ENCODE measurements around the gene AKT3. TPM values are rescaled to one million over a fixed set of nuclear protein-coding genes. Genes with fewer than 3 reads are reported as not detected.

Gene AKT3
- total and polyA plus RNA-seq, 2 experiments from 2014 or later: 4.5 to 18.5 TPM

DNA sequence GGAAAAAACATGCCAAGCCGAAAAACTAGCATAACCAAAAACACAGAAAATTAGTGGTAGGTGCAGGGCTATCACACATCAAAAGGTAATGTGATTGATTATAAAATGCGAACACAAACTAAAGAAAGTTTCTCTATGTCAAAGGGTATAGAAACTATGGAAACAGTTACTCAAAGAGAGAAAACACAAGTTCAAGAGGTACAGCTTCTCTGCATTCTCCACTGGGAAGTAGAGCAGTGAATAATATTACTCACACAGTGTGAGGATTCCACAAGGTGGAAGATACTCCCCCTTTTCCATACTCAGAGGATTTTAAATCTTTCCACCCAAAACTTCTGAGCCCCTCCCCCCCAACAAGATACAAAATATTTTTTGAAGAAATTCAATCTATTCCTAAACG is 18.6 kb downstream of the AKT3 start (continued):
- TF ChIP-seq, protein P1, sequence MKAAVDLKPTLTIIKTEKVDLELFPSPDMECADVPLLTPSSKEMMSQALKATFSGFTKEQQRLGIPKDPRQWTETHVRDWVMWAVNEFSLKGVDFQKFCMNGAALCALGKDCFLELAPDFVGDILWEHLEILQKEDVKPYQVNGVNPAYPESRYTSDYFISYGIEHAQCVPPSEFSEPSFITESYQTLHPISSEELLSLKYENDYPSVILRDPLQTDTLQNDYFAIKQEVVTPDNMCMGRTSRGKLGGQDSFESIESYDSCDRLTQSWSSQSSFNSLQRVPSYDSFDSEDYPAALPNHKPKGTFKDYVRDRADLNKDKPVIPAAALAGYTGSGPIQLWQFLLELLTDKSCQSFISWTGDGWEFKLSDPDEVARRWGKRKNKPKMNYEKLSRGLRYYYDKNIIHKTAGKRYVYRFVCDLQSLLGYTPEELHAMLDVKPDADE (IDR thresholded peaks at IDR 0.05): no peak
- no peak for TF ChIP-seq POLR2AphosphoS5 (IDR thresholded peaks at IDR 0.05; ENCODE audit: low read depth)

DNA sequence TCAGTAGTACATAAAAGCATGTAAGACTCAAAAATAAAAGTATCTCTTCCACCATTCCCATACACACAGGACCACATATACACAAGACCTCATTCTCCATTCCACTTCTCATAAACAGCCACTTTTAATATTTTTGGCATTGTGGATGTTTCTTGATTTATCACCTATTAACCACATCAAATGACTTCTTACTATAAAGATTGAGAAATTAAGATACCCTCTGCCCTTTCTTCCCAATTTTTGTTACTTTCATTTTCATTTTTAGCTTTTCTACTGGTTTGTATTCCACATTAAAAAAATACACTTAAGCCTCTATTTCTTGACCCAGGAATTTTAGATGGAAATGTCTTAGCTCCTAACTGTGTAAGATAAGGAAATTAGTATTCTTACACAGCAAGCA is 22.8 kb downstream of the AKT3 start:
- H3K4me1 Mint-ChIP-seq: no peaks in the 10 kb centered on the region
- peaks cover 13% of the 10 kb centered on the region for H3K36me3 Mint-ChIP-seq (ENCODE audit: low read depth)
- peaks cover under 1% of the 10 kb centered on the region; the same call in 2 of the 3 replicates for H3K9me3 Mint-ChIP-seq
- H4K20me1 ChIP-seq (replicated peaks; ENCODE audit: insufficient read depth): no peaks in the 10 kb centered on the region
- no peak overlapping the region for H3K27ac Mint-ChIP-seq
- no peak overlapping the region for H3K4me3 ChIP-seq
- no peaks in the 10 kb centered on the region for H3K27me3 ChIP-seq (ENCODE audit: insufficient read depth)
- H3K4me3 Mint-ChIP-seq: no peak overlapping the region
- no peaks in the 10 kb centered on the region for H3K9me2 ChIP-seq (ENCODE audit: insufficient read depth)
- no peaks in the 10 kb centered on the region for H3K4me1 ChIP-seq (ENCODE audit: insufficient read depth)
- no peak overlapping the region for H3K27ac ChIP-seq (ENCODE audit: low read depth)
- no peak overlapping the region for H2AFZ ChIP-seq
- DNase-seq (ENCODE audit: low spot score) (no peak), ATAC-seq (no peak)
- no peaks in the 10 kb centered on the region for H3F3A ChIP-seq (replicated peaks; ENCODE audit: low read depth)
- H3K36me3 ChIP-seq (ENCODE audit: insufficient read depth): no peaks in the 10 kb centered on the region
- no peak overlapping the region for H3K4me2 ChIP-seq
- no peaks in the 10 kb centered on the region for H3K27me3 Mint-ChIP-seq (ENCODE audit: insufficient read depth, low read depth, poor library complexity)
- H3K79me2 ChIP-seq (replicated peaks; ENCODE audit: insufficient read depth): peaks cover 24% of the 10 kb centered on the region
- TF ChIP-seq, protein P1 (IDR thresholded peaks at IDR 0.05): no peak
- TF ChIP-seq, protein P2, sequence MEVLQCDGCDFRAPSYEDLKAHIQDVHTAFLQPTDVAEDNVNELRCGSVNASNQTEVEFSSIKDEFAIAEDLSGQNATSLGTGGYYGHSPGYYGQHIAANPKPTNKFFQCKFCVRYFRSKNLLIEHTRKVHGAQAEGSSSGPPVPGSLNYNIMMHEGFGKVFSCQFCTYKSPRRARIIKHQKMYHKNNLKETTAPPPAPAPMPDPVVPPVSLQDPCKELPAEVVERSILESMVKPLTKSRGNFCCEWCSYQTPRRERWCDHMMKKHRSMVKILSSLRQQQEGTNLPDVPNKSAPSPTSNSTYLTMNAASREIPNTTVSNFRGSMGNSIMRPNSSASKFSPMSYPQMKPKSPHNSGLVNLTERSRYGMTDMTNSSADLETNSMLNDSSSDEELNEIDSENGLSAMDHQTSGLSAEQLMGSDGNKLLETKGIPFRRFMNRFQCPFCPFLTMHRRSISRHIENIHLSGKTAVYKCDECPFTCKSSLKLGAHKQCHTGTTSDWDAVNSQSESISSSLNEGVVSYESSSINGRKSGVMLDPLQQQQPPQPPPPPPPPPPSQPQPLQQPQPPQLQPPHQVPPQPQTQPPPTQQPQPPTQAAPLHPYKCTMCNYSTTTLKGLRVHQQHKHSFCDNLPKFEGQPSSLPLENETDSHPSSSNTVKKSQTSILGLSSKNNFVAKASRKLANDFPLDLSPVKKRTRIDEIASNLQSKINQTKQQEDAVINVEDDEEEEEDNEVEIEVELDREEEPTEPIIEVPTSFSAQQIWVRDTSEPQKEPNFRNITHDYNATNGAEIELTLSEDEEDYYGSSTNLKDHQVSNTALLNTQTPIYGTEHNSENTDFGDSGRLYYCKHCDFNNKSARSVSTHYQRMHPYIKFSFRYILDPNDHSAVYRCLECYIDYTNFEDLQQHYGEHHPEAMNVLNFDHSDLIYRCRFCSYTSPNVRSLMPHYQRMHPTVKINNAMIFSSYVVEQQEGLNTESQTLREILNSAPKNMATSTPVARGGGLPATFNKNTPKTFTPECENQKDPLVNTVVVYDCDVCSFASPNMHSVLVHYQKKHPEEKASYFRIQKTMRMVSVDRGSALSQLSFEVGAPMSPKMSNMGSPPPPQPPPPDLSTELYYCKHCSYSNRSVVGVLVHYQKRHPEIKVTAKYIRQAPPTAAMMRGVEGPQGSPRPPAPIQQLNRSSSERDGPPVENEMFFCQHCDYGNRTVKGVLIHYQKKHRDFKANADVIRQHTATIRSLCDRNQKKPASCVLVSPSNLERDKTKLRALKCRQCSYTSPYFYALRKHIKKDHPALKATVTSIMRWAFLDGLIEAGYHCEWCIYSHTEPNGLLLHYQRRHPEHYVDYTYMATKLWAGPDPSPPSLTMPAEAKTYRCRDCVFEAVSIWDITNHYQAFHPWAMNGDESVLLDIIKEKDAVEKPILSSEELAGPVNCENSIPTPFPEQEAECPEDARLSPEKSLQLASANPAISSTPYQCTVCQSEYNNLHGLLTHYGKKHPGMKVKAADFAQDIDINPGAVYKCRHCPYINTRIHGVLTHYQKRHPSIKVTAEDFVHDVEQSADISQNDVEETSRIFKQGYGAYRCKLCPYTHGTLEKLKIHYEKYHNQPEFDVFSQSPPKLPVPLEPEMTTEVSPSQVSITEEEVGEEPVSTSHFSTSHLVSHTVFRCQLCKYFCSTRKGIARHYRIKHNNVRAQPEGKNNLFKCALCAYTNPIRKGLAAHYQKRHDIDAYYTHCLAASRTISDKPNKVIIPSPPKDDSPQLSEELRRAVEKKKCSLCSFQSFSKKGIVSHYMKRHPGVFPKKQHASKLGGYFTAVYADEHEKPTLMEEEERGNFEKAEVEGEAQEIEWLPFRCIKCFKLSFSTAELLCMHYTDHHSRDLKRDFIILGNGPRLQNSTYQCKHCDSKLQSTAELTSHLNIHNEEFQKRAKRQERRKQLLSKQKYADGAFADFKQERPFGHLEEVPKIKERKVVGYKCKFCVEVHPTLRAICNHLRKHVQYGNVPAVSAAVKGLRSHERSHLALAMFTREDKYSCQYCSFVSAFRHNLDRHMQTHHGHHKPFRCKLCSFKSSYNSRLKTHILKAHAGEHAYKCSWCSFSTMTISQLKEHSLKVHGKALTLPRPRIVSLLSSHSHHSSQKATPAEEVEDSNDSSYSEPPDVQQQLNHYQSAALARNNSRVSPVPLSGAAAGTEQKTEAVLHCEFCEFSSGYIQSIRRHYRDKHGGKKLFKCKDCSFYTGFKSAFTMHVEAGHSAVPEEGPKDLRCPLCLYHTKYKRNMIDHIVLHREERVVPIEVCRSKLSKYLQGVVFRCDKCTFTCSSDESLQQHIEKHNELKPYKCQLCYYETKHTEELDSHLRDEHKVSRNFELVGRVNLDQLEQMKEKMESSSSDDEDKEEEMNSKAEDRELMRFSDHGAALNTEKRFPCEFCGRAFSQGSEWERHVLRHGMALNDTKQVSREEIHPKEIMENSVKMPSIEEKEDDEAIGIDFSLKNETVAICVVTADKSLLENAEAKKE (CRISPR knock-in tag; IDR thresholded peaks at IDR 0.05): no peak
- TF ChIP-seq ZNF331 (CRISPR knock-in tag; IDR thresholded peaks at IDR 0.05; ENCODE audit: low read depth) (no peak), EZH2 (IDR thresholded peaks at IDR 0.05; ENCODE audit: low read depth, unreplicated experiment) (no peak), POLR2AphosphoS5 (IDR thresholded peaks at IDR 0.05; ENCODE audit: low read depth) (no peak), JUNB (IDR thresholded peaks at IDR 0.05; ENCODE audit: unreplicated experiment) (no peak), EZH2phosphoT487 (IDR thresholded peaks at IDR 0.05; ENCODE audit: unreplicated experiment) (no peak), NANOG (IDR thresholded peaks at IDR 0.05; ENCODE audit: borderline replicate concordance) (no peak), CREB1 (CRISPR knock-in tag; IDR thresholded peaks at IDR 0.05; ENCODE audit: low read depth) (no peak), ZNF114 (CRISPR knock-in tag; IDR thresholded peaks at IDR 0.05) (no peak)
- TF ChIP-seq, protein P3, sequence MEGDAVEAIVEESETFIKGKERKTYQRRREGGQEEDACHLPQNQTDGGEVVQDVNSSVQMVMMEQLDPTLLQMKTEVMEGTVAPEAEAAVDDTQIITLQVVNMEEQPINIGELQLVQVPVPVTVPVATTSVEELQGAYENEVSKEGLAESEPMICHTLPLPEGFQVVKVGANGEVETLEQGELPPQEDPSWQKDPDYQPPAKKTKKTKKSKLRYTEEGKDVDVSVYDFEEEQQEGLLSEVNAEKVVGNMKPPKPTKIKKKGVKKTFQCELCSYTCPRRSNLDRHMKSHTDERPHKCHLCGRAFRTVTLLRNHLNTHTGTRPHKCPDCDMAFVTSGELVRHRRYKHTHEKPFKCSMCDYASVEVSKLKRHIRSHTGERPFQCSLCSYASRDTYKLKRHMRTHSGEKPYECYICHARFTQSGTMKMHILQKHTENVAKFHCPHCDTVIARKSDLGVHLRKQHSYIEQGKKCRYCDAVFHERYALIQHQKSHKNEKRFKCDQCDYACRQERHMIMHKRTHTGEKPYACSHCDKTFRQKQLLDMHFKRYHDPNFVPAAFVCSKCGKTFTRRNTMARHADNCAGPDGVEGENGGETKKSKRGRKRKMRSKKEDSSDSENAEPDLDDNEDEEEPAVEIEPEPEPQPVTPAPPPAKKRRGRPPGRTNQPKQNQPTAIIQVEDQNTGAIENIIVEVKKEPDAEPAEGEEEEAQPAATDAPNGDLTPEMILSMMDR (conservative IDR thresholded peaks at IDR 0.05; ENCODE audit: low read depth in 2 of 2): no peak
- TF ChIP-seq, protein P4, sequence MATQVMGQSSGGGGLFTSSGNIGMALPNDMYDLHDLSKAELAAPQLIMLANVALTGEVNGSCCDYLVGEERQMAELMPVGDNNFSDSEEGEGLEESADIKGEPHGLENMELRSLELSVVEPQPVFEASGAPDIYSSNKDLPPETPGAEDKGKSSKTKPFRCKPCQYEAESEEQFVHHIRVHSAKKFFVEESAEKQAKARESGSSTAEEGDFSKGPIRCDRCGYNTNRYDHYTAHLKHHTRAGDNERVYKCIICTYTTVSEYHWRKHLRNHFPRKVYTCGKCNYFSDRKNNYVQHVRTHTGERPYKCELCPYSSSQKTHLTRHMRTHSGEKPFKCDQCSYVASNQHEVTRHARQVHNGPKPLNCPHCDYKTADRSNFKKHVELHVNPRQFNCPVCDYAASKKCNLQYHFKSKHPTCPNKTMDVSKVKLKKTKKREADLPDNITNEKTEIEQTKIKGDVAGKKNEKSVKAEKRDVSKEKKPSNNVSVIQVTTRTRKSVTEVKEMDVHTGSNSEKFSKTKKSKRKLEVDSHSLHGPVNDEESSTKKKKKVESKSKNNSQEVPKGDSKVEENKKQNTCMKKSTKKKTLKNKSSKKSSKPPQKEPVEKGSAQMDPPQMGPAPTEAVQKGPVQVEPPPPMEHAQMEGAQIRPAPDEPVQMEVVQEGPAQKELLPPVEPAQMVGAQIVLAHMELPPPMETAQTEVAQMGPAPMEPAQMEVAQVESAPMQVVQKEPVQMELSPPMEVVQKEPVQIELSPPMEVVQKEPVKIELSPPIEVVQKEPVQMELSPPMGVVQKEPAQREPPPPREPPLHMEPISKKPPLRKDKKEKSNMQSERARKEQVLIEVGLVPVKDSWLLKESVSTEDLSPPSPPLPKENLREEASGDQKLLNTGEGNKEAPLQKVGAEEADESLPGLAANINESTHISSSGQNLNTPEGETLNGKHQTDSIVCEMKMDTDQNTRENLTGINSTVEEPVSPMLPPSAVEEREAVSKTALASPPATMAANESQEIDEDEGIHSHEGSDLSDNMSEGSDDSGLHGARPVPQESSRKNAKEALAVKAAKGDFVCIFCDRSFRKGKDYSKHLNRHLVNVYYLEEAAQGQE (IDR thresholded peaks at IDR 0.05; ENCODE audit: unreplicated experiment): no peak

Data from GM23338 (cell line).